Fibroblast of villous mesenchyme (primary cell): ENCODE results near the gene JAZF1. TPM values are rescaled to one million over a fixed set of nuclear protein-coding genes. Genes with fewer than 3 reads are reported as not detected.

Source experiments
- DNase-seq: peaks from one replicate; pipeline ENCODE4 v3.0.0-alpha.2; 2010; ENCODE audit warnings: low read depth
- H3K4me3 ChIP-seq: 2 replicates; pipeline ENCODE4 v1.5.1; 2011; ENCODE audit warnings: low read depth, mild to moderate bottlenecking, low read length
- total RNA-seq: library from RNA; depleted of rRNA; stranded (reverse); fragments of >200 nt; gene quantifications from 2 replicates; pipeline ENCODE4 v1.2.3, GENCODE V29; 2012
- TF ChIP-seq, protein P1 (sequence below): IDR thresholded peaks from 2 replicates; pipeline ENCODE4 v1.5.1; 2012; ENCODE audit warnings: low read depth, mild to moderate bottlenecking, low read length; ENCODE audit not compliant: insufficient read depth

Gene JAZF1
- total RNA-seq, 1 donor = 38.4 TPM

DNA sequence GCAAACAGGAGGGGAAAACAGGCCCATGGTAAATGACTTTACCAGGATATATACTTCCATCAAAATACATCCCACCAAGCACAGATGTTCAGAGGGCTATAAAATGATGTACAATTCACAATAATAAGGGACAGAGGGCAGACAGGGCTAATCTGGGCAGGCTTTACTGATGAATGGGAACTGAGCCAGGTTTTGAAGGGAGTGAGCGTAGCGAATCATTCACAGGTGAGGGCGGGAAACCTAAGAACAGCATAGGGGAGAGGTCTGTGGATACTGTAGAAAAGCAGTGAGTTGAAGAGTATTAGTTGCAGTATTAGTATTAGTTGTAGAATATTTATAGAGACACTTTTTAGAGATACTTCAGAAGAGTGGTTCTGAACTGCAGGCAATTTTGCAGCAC lies 180.8 kb downstream of the JAZF1 start:
- no peak overlapping the region for H3K4me3 ChIP-seq
- TF ChIP-seq, protein P1, sequence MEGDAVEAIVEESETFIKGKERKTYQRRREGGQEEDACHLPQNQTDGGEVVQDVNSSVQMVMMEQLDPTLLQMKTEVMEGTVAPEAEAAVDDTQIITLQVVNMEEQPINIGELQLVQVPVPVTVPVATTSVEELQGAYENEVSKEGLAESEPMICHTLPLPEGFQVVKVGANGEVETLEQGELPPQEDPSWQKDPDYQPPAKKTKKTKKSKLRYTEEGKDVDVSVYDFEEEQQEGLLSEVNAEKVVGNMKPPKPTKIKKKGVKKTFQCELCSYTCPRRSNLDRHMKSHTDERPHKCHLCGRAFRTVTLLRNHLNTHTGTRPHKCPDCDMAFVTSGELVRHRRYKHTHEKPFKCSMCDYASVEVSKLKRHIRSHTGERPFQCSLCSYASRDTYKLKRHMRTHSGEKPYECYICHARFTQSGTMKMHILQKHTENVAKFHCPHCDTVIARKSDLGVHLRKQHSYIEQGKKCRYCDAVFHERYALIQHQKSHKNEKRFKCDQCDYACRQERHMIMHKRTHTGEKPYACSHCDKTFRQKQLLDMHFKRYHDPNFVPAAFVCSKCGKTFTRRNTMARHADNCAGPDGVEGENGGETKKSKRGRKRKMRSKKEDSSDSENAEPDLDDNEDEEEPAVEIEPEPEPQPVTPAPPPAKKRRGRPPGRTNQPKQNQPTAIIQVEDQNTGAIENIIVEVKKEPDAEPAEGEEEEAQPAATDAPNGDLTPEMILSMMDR = no peak
- no peak for DNase-seq

DNA sequence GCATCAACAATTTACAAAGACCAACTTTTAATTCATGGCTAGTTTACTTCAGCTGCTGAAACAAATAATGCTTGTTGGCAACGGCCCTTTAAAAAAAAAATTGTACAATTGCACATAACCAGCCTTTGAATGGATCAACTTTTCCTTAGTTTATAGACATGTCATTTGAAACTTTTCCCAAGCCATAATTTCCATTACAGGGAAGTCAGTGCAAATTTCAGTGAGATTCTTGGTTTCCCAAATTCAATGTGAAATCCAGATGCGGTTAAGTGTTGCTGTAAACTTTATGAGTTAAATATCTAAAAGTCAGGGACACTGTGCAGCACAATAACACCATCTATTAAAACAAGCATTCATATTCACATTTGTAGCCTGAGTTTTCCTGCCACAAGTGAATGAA lies 182.2 kb downstream of the JAZF1 start:
- no peak for DNase-seq
- TF ChIP-seq, protein P1 = no peak
- H3K4me3 ChIP-seq = no peak overlapping the region

DNA sequence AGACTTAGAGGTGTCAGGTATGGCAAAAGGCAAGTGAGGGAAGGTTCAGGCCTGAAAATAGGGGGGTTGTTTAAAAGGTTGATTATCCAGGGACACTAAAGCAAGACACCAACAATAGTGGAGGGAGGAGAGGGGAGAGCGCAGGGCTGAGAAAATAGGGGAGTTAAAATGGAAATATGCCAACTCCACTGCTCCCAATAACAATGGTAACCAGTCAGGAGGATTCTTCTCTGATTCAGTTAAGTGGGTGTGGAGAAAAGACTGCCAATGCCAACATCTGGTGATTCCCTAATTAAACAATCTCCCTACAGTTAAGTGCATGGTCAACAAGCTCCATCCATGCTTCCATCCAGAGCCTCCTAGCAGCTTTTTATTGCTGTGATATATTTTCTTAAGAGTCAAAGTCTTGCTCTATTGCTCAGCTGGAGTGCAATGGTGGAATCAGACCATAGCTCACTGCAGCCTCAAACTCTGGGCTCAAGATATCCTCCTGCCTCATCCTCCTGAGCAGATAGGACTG lies 183.3 kb downstream of the JAZF1 start:
- no peak for DNase-seq
- TF ChIP-seq, protein P1 = no peak
- no peak overlapping the region for H3K4me3 ChIP-seq

DNA sequence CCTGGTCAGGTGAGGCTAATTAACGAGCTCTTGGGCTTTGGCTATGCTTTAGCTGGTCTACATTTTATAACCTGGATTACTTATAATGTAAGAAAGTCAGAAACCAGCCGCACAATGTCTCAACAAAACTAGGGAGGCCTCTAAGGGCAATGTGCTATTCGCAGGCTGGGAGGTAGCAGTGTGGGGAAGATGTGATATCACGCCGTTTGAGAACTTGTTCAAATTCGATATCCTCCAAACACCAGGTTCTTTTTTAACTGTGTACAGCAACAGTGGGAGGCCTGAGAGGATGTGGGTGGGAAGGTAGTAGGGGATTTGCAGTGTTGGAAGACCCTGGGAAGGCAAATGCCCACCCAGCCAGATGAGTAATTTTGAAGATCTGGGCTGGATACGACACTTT lies 184.5 kb downstream of the JAZF1 start:
- TF ChIP-seq, protein P1 = no peak
- no peak overlapping the region for H3K4me3 ChIP-seq
- no peak for DNase-seq

DNA sequence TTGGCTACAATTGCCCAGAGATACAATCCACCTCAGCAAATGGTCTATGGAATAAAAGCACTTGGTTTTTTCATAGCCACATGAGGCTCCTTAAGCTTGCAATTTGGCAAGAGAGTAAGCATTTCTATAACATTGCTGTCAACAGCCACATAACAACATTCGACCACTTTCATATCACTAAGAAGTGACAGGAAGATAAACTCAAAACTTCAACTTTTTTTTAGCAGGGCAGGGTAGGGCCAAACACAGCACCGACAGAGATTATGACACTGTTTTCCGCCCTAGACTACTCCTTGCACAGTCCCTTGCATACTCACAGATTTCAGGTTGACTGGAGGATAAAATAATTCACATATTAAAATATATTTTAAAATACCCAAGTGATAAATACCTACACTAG lies 185.4 kb downstream of the JAZF1 start:
- TF ChIP-seq, protein P1 = no peak
- no peak for DNase-seq
- no peak overlapping the region for H3K4me3 ChIP-seq

DNA sequence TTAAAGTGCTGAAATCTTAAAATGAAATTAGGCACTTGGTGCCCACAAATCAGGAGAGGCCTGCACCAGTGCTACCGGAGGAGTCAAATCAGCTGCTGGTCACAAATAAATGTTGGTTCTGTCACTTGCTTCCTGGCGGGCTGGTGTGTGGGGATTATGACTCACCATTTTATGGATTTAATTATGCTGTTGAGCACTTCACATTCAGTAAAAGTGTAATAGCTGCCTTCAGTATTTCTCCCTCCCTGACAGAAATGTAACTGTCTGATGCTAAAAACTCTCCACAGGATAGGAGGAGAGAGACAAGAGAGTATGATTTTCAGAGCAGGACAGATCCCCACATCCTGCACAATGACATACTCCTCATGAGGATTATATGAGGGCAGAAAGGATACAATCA lies 186.0 kb downstream of the JAZF1 start:
- peak; percentile 53 for DNase-seq
- H3K4me3 ChIP-seq = no peak overlapping the region
- TF ChIP-seq, protein P1 = no peak

DNA sequence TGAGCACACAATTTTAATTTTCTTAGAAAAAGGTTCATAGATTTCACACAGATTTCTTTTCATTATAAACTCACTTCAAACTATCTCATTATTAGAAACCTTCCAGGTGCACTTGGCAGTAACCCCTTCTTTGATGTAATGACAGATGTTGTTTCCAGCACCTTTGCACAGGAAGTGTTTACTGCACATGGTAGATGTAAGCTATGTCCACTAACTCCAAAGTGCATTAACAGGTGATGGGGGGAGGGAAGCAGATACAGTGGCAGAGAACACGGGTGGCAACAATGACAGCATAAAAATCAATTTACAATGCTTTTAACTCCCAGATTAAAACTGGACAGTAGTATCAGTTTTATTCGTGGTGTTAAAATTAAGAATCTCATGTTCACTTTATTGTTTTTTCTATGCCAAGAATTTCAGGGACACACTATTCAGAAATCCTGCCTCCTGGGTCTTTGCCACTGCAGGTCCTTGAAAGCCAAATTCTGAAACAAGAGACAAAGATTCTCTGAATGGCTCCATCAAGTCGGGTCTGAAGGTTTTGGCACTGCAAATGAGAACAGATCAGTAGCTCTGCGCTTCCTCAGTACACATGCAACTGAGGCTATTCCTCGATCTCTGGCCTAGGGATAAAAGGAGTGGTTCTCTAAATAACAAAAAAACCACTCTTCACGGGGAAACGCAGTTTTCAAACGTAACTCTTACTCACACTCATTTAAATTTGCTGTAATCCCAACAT lies 187.7 kb downstream of the JAZF1 start:
- TF ChIP-seq, protein P1 = no peak
- no peak for DNase-seq
- H3K4me3 ChIP-seq = no peak overlapping the region
